Type B pancreatic cell (in vitro differentiated cells): ENCODE data around the gene BEAN1. TPM values are rescaled to one million over a fixed set of nuclear protein-coding genes. Genes with fewer than 3 reads are reported as not detected.

Experiments used
- DNase-seq: peaks from one replicate; pipeline ENCODE4 v3.0.0; 2021; ENCODE audit warnings: mixed read lengths; ENCODE audit not compliant: unreplicated experiment; ENCODE audit errors: extremely low spot score
- H3K27ac Mint-ChIP-seq: 2 replicates; pipeline ENCODE4 v1.8.0; 2021; ENCODE audit warnings: mild to moderate bottlenecking, mixed read lengths
- H3K27me3 Mint-ChIP-seq: 2 replicates; pipeline ENCODE4 v1.8.0; 2021; ENCODE audit warnings: mixed read lengths
- H3K36me3 Mint-ChIP-seq: 2 replicates; pipeline ENCODE4 v1.8.0; 2021; ENCODE audit warnings: mixed read lengths
- H3K4me1 Mint-ChIP-seq: one replicate; pipeline ENCODE4 v1.8.0; 2021; ENCODE audit warnings: mixed read lengths; ENCODE audit not compliant: unreplicated experiment
- H3K4me3 Mint-ChIP-seq: 2 replicates; pipeline ENCODE4 v1.8.0; 2021; ENCODE audit warnings: mild to moderate bottlenecking, mixed read lengths
- H3K9me3 Mint-ChIP-seq: 2 replicates; pipeline ENCODE4 v1.8.0; 2021; ENCODE audit warnings: mixed read lengths
- CTCF ChIP-seq: fragments of 200-600 bp; sonication (generic); conservative IDR thresholded peaks from 2 replicates; pipeline ENCODE4 v1.5.0; 2021; ENCODE audit warnings: antibody characterized with exemption, mild to moderate bottlenecking
- total RNA-seq: library from RNA; stranded (reverse); gene quantifications from 2 replicates; pipeline ENCODE4 v1.2.1, GENCODE V29; 2021; ENCODE audit warnings: low replicate concordance

Gene BEAN1
- total RNA-seq, 1 donor from 2014 or later, result 1.1 TPM

- H3K4me3 Mint-ChIP-seq, result no peak overlapping the region
- no peak for DNase-seq
- no peak for TF ChIP-seq CTCF
- no peak overlapping the region for H3K27ac Mint-ChIP-seq
- peaks cover 13% of the 10 kb centered on the region for H3K36me3 Mint-ChIP-seq
- no peaks in the 10 kb centered on the region for H3K27me3 Mint-ChIP-seq
- no peaks in the 10 kb centered on the region for H3K9me3 Mint-ChIP-seq
- no peaks in the 10 kb centered on the region for H3K4me1 Mint-ChIP-seq
These were observed 102.4 kb downstream of the BEAN1 start for GRCh38 chr16:66529475-66529874.

Other genes starting within 250 kb of the BEAN1 start
- gene CDH5, start 60.6 kb upstream of the BEAN1 start, total RNA-seq, result 0.40 and 0.46 TPM in 2 replicates
- 14.6 and 18.4 TPM in 2 replicates for gene TK2, start 122.8 kb downstream of the BEAN1 start, total RNA-seq
- 21.2 and 36.3 TPM in 2 replicates for gene CKLF, start 125.3 kb downstream of the BEAN1 start, total RNA-seq
- gene CMTM1, start 139.1 kb downstream of the BEAN1 start, total RNA-seq, result 3.4 and 8.4 TPM in 2 replicates
- 0.41 TPM in 1 of 2 replicates, not detected in the other for gene CMTM2, start 152.2 kb downstream of the BEAN1 start, total RNA-seq
- gene CMTM3, start 177.4 kb downstream of the BEAN1 start, total RNA-seq, result 28.0 and 45.2 TPM in 2 replicates